Astrocyte (in vitro differentiated cells and primary cell): Measurements from ENCODE around the gene SATB1.

Experiments
- CTCF ChIP-seq: IDR thresholded peaks from 2 replicates; pipeline ENCODE4 v1.5.1; 2011; ENCODE audit warnings: low read depth, mild to moderate bottlenecking, inconsistent platforms, low read length, moderate library complexity; ENCODE audit not compliant: insufficient read depth
- EZH2 ChIP-seq: IDR thresholded peaks from 2 replicates; pipeline ENCODE4 v1.6.1; 2012; ENCODE audit warnings: mild to moderate bottlenecking, low read length, inconsistent platforms; ENCODE audit not compliant: insufficient read depth

GRCh38 chr3:18351823-18352744 is 73.1 kb downstream of the SATB1 start:
- no peak for TF ChIP-seq CTCF
- TF ChIP-seq EZH2: no peak
